ENCODE results near the gene PRUNE2.

- TF ChIP-seq EZH2 (IDR thresholded peaks at IDR 0.05; ENCODE audit: borderline replicate concordance) (no peak), CTCF (IDR thresholded peaks at IDR 0.05; ENCODE audit: poor library complexity) (no peak), EZH2phosphoT487 (IDR thresholded peaks at IDR 0.05; ENCODE audit: low read depth, severe bottlenecking, unreplicated experiment) (no peak)
Observed at GRCh38 chr9:76916231-76916630, 10.3 kb upstream of the PRUNE2 start.

Measured in hepatocyte (in vitro differentiated cells).